ENCODE results near the gene CLDND1.
"Not testable (repeated sequence)": the region's sequence is repeated elsewhere in the genome, so short reads cannot be mapped to it uniquely, and the experiment has no call there.

CLDND1 gene

GRCh38 chr3:98522544-98523281 is at the start of gene CLDND1:
CLDND1 (minus strand) TSS chr3:98522902; CDS start chr3:98521424, 1,478 bp downstream.
- DNase-seq, result peak; percentile 98

- DNase-seq, result no peak
Measured at GRCh38 chr3:98568402-98568801, 45.7 kb upstream of the CLDND1 start.

DNA sequence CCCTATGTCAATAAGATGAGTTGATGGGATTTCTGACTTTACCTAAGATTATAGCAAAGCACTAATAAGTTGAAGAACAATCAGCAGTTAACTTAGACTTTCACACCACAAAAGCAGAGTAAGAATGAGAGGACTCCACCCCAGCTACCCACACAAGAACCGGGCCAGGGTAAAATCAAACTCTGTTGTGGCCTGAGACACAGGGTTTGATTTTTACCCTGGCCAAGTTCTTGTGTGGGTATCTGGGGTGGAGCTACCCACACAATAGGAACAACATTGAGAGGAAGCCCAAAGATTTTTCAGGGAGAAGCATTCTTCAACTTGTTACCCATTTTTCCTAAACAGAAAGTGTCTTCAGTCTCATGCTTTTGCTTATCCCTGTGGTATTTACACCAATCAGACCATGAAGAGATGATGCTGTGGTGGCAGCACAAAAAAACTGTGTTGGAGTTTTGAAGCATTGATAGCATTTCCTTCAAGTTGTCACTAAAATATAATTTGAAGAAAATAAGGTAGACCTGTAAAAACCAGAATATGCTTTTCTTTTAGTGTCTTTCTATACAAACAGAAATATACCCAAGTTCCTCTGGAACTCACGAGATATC is 45.1 kb upstream of the CLDND1 start:
- DNase-seq, result no peak

DNA sequence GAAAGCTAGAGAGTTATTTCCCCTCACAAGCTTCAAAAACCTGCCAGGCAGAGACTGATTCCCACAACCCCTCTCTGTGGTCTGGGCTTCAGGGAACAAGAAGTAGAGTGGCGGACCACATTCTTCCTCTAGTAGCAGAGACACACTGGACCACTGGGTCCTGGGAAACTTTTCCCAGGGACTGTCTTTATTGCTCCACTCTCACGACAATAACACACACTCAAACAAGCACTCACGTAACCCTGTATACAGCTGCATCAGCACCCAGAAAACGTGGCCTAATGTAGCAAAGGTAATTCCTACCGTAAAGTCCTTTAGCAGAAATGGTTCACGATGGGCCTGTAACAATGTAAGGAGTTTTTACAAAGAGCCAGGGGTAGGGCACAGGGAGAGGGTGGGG is 43.1 kb upstream of the CLDND1 start:
- DNase-seq, result no peak

DNA sequence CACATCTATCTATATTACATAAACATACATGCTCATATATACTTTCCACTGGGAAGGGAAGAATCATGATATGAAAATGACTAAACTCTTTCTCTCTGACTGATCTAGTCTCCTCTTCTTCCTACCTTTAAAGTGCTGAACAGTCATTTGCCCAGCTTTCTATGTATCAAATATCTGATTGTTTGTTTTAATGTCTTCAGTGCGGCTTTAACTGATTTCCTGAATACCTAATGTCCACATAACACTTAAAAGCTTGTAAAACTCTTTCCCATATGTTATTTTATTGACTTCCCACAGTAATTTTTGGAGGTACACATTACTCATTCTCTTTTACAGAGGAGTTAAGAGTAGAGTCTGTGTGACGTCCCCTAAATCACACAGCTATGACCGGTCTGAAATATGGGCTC is 42.5 kb upstream of the CLDND1 start:
- no peak for DNase-seq

- DNase-seq, result no peak
Measured at GRCh38 chr3:98564282-98565005, 41.7 kb upstream of the CLDND1 start.

DNA sequence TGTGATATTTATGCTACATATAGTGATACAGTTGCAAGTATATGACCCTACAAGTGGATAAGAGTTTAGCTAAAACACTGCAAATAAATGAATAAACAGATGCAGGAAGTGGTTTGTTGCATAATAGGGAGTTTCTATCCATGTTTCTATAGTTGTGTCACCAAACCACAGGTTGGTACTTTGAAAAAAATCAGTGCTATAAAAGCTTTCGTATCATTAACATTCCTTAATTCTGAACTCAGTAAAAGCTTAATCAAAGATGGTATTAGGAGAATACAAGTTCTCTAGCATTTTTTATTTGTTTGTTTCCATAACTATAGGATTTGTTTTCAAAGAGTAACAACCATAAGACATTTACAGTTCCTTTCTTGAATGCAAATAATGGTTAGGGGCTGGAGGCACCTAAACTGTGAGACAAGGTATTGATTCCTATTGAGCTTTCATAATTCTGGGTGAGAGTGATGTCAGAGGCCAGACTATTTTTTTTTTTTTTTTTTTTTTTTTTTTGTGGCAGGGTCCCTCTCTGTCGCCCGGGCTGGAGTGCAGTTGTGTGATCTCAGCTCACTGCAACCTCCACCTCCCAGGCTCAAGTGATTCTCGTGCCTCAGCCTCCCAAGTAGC is 41.1 kb upstream of the CLDND1 start:
- peak; percentile 38 for DNase-seq

- peak; percentile 21 for DNase-seq
Measured at GRCh38 chr3:98561727-98562521, 39.2 kb upstream of the CLDND1 start.

DNA sequence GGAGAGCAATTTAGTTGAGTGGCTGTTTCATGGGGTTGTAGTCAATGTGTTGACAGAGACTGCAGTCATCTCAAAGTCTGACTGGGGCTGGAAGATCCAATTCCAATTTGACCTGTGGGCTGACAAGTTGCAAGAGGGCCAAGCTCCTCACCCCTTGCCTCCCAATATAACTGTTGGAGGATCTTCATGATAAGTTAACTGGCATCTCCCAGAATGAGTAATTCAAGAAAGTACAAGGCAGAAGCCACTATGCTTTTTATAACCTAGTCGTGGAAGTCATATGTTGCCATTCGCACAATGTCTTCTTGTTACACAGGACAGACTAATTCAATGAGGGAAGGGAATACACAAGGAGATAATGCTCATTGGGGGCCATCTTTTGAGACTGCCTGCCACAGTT is 38.2 kb upstream of the CLDND1 start:
- DNase-seq, result no peak

- DNase-seq, result not testable (repeated sequence)
Measured at GRCh38 chr3:98559769-98560168, 37.1 kb upstream of the CLDND1 start.

DNA sequence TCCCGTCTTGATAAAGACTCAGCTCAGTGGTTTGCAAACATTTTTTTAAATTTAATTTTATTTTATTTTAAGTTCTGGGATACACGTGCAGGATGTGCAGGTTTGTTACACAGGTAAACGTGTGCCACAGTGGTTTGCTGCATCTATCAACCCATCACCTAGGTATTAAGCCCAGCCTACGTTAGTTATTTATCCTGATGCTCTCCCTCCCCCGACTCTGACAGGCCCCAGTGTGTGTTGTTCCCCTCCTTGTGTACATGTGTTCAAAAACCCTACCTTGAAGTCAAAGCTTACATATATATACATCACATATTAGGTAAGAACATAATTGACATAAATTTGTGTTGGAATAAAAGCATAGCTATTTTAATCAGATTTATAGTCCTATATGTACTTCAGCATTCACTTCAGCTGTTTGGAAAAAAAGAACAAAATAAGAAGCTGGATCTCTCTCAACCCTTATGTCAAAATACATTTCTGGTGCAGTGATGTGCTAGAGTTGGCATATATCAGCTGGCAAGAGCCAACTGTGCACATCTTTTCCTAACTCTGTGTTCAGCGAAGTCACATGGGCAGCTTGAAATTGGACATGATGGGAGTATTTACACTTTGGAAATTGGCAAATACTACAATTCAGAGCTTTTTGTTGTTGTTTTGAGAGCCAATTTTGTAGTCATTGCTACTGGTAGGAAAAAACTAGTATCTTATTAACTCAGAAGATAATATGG is 35.6 kb upstream of the CLDND1 start:
- DNase-seq, result no peak

DNA sequence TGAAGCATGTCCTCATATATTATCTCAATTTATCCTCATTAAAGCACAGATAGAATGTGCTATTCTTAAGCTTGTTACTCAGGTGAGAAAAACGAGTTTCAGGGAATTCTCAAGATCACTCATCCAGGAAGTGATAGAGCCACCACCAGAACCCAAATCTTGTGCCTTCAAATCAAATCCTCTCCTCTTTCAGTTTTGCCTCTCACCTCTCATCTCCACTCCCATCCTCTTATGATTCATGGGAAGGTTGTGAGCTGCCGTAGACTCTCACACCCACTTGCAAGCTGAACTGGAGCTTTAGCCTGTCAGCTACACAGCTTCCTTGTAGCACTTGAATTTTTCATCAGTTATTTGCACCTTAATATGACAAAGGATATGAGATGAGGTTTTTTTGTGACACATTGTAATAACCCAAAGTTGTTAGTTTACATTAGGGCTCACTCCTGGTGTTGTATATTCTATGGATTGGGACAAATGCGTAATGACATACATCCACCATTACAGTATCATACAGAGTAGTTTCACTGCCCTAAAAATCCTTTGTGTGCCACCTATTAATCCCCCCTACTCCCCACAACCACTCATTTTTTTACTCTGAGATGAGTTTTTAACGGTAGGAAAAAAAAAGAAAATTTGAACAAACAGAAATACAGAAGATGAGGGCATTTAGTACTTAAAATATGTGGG is 34.8 kb upstream of the CLDND1 start:
- DNase-seq, result no peak

GRCh38 chr3:98556164-98557130 is 33.7 kb upstream of the CLDND1 start:
- no peak for DNase-seq

- no peak for DNase-seq
Measured at GRCh38 chr3:98555025-98555379, 32.3 kb upstream of the CLDND1 start.

GRCh38 chr3:98554580-98554979 is 31.9 kb upstream of the CLDND1 start:
- DNase-seq, result no peak

GRCh38 chr3:98553753-98554152 is 31.1 kb upstream of the CLDND1 start:
- DNase-seq, result peak; percentile 87

- DNase-seq, result peak; percentile 39
Measured at GRCh38 chr3:98553021-98553563, 30.4 kb upstream of the CLDND1 start.

DNA sequence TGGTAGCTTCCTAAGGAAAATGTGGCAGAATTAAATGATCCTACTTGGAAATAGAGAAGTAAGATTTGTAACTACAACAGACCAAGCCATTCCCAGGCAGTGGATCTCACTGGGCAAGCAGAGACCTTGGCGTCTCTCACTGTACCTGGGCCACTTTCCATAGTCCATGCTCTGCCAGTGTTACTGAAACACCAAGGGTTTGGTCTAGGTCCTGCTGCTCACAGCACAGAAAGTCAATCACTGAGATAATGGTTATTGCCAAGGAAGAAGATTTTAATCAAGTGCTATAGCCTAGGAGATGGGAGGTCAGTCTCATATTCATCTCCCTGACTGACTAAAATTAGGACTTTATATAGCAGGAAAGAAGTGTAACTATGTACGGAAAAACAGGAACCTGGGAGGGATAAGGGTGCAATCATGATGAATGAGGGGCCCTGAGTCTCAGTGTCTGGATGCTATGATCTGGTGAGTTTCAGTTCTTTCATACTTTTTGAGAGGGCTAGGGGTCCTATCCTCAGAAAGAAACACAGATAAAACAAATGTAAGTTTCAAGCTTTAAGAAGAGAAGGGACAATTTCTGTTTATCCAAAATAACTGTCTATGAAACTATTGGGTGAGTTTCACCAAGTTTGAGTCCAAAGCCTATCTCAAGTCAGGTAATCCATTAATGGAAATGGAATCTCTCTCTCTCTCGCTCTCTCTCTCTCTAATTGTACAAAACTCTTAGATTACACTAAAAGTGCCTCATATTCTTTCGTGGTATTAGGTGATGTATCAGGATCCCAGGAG is 29.7 kb upstream of the CLDND1 start:
- peak; percentile 35 for DNase-seq

DNA sequence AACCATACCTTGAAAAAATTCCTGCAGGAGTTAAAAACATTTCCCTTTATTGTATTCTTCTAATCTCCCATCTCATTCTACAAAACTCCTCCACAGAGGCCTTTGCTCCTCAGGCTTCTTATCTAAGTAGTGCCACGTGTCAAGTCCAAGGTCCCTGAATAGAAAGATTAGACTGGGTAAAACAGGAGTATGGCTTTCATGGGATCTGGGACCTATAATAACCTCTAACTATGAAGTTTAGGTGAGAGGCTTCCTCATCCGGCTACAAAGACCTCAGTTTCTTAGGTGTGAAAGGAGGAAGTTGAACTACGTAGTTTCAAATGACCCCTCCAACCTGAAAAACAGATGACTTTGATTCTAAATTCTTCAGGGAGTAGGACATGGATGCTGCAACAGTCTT is 29.1 kb upstream of the CLDND1 start:
- peak; percentile 82 for DNase-seq
